HepG2 (cell line): ENCODE data around the gene SSBP2. TPM values are rescaled to one million over a fixed set of nuclear protein-coding genes. Genes with fewer than 3 reads are reported as not detected.

Source experiments
- HDAC2 ChIP-seq: sonication (generic); formaldehyde crosslinking; IDR thresholded peaks from 2 replicates; pipeline ENCODE4 v1.4.0; 2020; ENCODE audit warnings: missing genetic modification reagents
- MTF1 ChIP-seq: sonication (generic); formaldehyde crosslinking; IDR thresholded peaks from 2 replicates; pipeline ENCODE4 v1.5.0; 2020; ENCODE audit warnings: missing genetic modification reagents
- SNAPC2 ChIP-seq: sonication (generic); formaldehyde crosslinking; IDR thresholded peaks from 2 replicates; pipeline ENCODE4 v1.8.1; 2022; ENCODE audit warnings: mild to moderate bottlenecking, missing genetic modification reagents
- TGIF2 ChIP-seq: IDR thresholded peaks from 2 replicates; pipeline ENCODE4 v1.6.1; 2016; ENCODE audit warnings: control low read depth, missing compliant biosample characterization
- ZNF224 ChIP-seq: sonication (generic); formaldehyde crosslinking; IDR thresholded peaks from 2 replicates; pipeline ENCODE4 v1.5.0; 2020; ENCODE audit warnings: mild to moderate bottlenecking, missing genetic modification reagents
- ZNF317 ChIP-seq: sonication (generic); formaldehyde crosslinking; IDR thresholded peaks from 2 replicates; pipeline ENCODE4 v1.5.0; 2020; ENCODE audit warnings: mild to moderate bottlenecking, missing genetic modification reagents
- ZNF577 ChIP-seq: sonication (generic); formaldehyde crosslinking; IDR thresholded peaks from 2 replicates; pipeline ENCODE4 v1.4.0; 2020; ENCODE audit warnings: mild to moderate bottlenecking, low read depth, missing genetic modification reagents, borderline replicate concordance
- ZNF775 ChIP-seq: sonication (generic); formaldehyde crosslinking; IDR thresholded peaks from 2 replicates; pipeline ENCODE4 v1.4.0; 2020; ENCODE audit warnings: missing genetic modification reagents, mild to moderate bottlenecking, moderate library complexity, borderline replicate concordance
- polyA plus RNA-seq, 8 experiments: library from polyadenylated mRNA; depleted of rRNA in 3 of 8; stranded (reverse) in 7 of 8; unstranded in 1 of 8; fragments of >200 nt; fragmentation: Illumina TruSeq in 4 of 8; extraction: Trizol in 4 of 8; gene quantifications; 2 replicates each; pipeline versions ENCODE4 v1.2.1 to v1.2.3, GENCODE V29; 2011 to 2016; ENCODE audit warnings: low read depth in 4 of 8, missing spikeins in 1 of 8, mixed read lengths in 1 of 8; ENCODE audit not compliant: insufficient read depth in 1 of 8
- total RNA-seq, 5 experiments: library from RNA; depleted of rRNA; stranded (reverse); fragments of >200 nt; fragmentation: Illumina TruSeq; extraction: Trizol; gene quantifications; 2 replicates each; pipeline ENCODE4 v1.2.3, GENCODE V29; 2016; ENCODE audit warnings: low read depth in 1 of 5
- TF ChIP-seq, protein P1 (sequence below): sonication (generic); formaldehyde crosslinking; conservative IDR thresholded peaks from 2 replicates; pipeline ENCODE4 v1.4.0; 2020; ENCODE audit warnings: missing genetic modification reagents
- TF ChIP-seq, protein P2 (sequence below): sonication (generic); formaldehyde crosslinking; IDR thresholded peaks from 2 replicates; pipeline ENCODE4 v1.5.0; 2020; ENCODE audit warnings: missing genetic modification reagents
- TF ChIP-seq, protein P3 (sequence below), 2 experiments: fragments of 450-650 bp in 1 of 2; sonication (generic) in 1 of 2; formaldehyde crosslinking in 1 of 2; IDR thresholded peaks; 2 replicates each; pipeline versions ENCODE4 v1.6.1 to v1.8.0; 2016 to 2022; ENCODE audit warnings: antibody characterized with exemption in 1 of 2, mild to moderate bottlenecking in 1 of 2, missing genetic modification reagents in 1 of 2
- TF ChIP-seq, protein P4 (sequence below): sonication (generic); formaldehyde crosslinking; IDR thresholded peaks from 2 replicates; pipeline ENCODE4 v1.4.0; 2020; ENCODE audit warnings: missing genetic modification reagents
- TF ChIP-seq, protein P5 (sequence below): IDR thresholded peaks from 2 replicates; pipeline ENCODE4 v1.6.1; 2016; ENCODE audit warnings: low read depth, control low read depth

The SSBP2 gene
- total and polyA plus RNA-seq, 2 of the 13 experiments (the other 11 are each of a cell fraction or from before 2014, with no cell fraction given) = 0.16 TPM; not detected in 1

DNA sequence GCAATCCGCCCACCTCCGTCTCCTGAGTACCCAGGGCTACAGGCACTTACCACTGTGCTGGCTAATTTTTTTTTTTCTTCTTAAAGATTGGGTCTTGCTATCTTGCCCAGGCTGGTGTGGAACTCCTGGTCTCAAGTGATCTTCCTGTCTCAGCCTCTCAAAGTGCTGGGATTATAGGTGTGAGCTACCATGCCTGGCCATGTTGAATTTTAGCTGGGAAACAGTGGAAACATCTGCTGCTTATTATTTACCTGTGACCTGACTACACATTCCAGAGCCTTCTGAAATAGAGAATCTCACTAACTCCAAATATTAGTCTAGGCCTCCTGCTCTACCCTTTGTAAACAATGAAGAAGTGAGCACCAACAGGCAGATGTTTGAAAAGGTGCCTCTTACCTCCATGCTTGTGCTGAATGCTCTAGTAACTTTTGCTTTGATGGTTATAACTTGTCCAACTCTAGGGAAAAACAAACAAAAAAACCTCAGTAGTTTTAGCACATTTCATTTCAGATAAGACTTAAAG is 379.5 kb downstream of the SSBP2 start (continued):
- TF ChIP-seq, protein P1, sequence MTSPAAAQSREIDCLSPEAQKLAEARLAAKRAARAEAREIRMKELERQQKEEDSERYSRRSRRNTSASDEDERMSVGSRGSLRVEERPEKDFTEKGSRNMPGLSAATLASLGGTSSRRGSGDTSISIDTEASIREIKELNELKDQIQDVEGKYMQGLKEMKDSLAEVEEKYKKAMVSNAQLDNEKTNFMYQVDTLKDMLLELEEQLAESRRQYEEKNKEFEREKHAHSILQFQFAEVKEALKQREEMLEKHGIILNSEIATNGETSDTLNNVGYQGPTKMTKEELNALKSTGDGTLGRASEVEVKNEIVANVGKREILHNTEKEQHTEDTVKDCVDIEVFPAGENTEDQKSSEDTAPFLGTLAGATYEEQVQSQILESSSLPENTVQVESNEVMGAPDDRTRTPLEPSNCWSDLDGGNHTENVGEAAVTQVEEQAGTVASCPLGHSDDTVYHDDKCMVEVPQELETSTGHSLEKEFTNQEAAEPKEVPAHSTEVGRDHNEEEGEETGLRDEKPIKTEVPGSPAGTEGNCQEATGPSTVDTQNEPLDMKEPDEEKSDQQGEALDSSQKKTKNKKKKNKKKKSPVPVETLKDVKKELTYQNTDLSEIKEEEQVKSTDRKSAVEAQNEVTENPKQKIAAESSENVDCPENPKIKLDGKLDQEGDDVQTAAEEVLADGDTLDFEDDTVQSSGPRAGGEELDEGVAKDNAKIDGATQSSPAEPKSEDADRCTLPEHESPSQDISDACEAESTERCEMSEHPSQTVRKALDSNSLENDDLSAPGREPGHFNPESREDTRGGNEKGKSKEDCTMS (CRISPR knock-in tag) = no peak
- TF ChIP-seq HDAC2 (peak; percentile 86; the same call in 1 of the 2 replicates), SNAPC2 (0 out of 2 replicates have a peak, but pooled peaks have one; percentile 42), ZNF577 (CRISPR knock-in tag) (no peak), ZNF317 (peak; percentile 87), ZNF224 (CRISPR knock-in tag) (no peak), TGIF2 (CRISPR knock-in tag) (no peak), MTF1 (CRISPR knock-in tag) (no peak), ZNF775 (CRISPR knock-in tag) (no peak)
- TF ChIP-seq, protein P2, sequence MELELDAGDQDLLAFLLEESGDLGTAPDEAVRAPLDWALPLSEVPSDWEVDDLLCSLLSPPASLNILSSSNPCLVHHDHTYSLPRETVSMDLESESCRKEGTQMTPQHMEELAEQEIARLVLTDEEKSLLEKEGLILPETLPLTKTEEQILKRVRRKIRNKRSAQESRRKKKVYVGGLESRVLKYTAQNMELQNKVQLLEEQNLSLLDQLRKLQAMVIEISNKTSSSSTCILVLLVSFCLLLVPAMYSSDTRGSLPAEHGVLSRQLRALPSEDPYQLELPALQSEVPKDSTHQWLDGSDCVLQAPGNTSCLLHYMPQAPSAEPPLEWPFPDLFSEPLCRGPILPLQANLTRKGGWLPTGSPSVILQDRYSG (CRISPR knock-in tag) = no peak
- TF ChIP-seq, protein P3, sequence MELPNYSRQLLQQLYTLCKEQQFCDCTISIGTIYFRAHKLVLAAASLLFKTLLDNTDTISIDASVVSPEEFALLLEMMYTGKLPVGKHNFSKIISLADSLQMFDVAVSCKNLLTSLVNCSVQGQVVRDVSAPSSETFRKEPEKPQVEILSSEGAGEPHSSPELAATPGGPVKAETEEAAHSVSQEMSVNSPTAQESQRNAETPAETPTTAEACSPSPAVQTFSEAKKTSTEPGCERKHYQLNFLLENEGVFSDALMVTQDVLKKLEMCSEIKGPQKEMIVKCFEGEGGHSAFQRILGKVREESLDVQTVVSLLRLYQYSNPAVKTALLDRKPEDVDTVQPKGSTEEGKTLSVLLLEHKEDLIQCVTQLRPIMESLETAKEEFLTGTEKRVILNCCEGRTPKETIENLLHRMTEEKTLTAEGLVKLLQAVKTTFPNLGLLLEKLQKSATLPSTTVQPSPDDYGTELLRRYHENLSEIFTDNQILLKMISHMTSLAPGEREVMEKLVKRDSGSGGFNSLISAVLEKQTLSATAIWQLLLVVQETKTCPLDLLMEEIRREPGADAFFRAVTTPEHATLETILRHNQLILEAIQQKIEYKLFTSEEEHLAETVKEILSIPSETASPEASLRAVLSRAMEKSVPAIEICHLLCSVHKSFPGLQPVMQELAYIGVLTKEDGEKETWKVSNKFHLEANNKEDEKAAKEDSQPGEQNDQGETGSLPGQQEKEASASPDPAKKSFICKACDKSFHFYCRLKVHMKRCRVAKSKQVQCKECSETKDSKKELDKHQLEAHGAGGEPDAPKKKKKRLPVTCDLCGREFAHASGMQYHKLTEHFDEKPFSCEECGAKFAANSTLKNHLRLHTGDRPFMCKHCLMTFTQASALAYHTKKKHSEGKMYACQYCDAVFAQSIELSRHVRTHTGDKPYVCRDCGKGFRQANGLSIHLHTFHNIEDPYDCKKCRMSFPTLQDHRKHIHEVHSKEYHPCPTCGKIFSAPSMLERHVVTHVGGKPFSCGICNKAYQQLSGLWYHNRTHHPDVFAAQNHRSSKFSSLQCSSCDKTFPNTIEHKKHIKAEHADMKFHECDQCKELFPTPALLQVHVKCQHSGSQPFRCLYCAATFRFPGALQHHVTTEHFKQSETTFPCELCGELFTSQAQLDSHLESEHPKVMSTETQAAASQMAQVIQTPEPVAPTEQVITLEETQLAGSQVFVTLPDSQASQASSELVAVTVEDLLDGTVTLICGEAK (IDR thresholded peaks at IDR 0.05) = no peak
- TF ChIP-seq, protein P3 (CRISPR knock-in tag; IDR thresholded peaks at IDR 0.05) = no peak; the same call in 1 of the 2 replicates
- TF ChIP-seq, protein P4, sequence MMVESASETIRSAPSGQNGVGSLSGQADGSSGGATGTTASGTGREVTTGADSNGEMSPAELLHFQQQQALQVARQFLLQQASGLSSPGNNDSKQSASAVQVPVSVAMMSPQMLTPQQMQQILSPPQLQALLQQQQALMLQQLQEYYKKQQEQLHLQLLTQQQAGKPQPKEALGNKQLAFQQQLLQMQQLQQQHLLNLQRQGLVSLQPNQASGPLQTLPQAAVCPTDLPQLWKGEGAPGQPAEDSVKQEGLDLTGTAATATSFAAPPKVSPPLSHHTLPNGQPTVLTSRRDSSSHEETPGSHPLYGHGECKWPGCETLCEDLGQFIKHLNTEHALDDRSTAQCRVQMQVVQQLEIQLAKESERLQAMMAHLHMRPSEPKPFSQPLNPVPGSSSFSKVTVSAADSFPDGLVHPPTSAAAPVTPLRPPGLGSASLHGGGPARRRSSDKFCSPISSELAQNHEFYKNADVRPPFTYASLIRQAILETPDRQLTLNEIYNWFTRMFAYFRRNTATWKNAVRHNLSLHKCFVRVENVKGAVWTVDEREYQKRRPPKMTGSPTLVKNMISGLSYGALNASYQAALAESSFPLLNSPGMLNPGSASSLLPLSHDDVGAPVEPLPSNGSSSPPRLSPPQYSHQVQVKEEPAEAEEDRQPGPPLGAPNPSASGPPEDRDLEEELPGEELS = peak; percentile 94
- TF ChIP-seq, protein P5, sequence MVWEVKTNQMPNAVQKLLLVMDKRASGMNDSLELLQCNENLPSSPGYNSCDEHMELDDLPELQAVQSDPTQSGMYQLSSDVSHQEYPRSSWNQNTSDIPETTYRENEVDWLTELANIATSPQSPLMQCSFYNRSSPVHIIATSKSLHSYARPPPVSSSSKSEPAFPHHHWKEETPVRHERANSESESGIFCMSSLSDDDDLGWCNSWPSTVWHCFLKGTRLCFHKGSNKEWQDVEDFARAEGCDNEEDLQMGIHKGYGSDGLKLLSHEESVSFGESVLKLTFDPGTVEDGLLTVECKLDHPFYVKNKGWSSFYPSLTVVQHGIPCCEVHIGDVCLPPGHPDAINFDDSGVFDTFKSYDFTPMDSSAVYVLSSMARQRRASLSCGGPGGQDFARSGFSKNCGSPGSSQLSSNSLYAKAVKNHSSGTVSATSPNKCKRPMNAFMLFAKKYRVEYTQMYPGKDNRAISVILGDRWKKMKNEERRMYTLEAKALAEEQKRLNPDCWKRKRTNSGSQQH (CRISPR knock-in tag) = no peak
